Karpas-422 (cell line): ENCODE results near the gene PI4K2A. TPM values are rescaled to one million over a fixed set of nuclear protein-coding genes. Genes with fewer than 3 reads are reported as not detected.
A peak's percentile ranks its signal among the peaks of the same experiment; 100 is the strongest.

ENCODE experiments used
- DNase-seq: peaks from one replicate; pipeline ENCODE4 v3.0.0-alpha.2; 2015
- H2AFZ ChIP-seq: fragments of 200-600 bp; sonication (generic); 2 replicates; pipeline ENCODE4 v1.6.1; 2014; ENCODE audit warnings: antibody characterized with exemption, low read length, mixed read lengths
- H3K27ac ChIP-seq: fragments of 200-600 bp; sonication (generic); 2 replicates; pipeline ENCODE4 v1.5.1; 2014; ENCODE audit warnings: mild to moderate bottlenecking, low read length, moderate library complexity
- H3K27me3 ChIP-seq: fragments of 200-600 bp; sonication (generic); 2 replicates; pipeline ENCODE4 v1.6.1; 2014; ENCODE audit warnings: low read length, mixed read lengths
- H3K36me3 ChIP-seq: fragments of 200-600 bp; sonication (generic); 2 replicates; pipeline ENCODE4 v1.6.1; 2014; ENCODE audit warnings: low read length, mixed read lengths; ENCODE audit not compliant: insufficient read depth
- H3K4me1 ChIP-seq: fragments of 200-600 bp; sonication (generic); 2 replicates; pipeline ENCODE4 v1.6.1; 2014; ENCODE audit warnings: mild to moderate bottlenecking, low read length, mixed read lengths
- H3K4me2 ChIP-seq: fragments of 200-600 bp; sonication (generic); 2 replicates; pipeline ENCODE4 v1.6.1; 2014; ENCODE audit warnings: low read length, low read depth, mild to moderate bottlenecking; ENCODE audit not compliant: poor library complexity, severe bottlenecking
- H3K4me3 ChIP-seq: fragments of 200-600 bp; sonication (generic); 2 replicates; pipeline ENCODE4 v1.5.1; 2014; ENCODE audit warnings: mild to moderate bottlenecking, antibody characterized with exemption, low read length, mixed read lengths
- H3K79me2 ChIP-seq: fragments of 200-600 bp; sonication (generic); 2 replicates; pipeline ENCODE4 v1.6.1; 2014; ENCODE audit warnings: mild to moderate bottlenecking, low read length, mixed read lengths
- H3K9ac ChIP-seq: fragments of 200-600 bp; sonication (generic); 2 replicates; pipeline ENCODE4 v1.6.0; 2014; ENCODE audit warnings: low read length
- H3K9me2 ChIP-seq: fragments of 200-600 bp; sonication (generic), shearing (Covaris generic); replicated peaks from 2 replicates; pipeline ENCODE4 v1.6.0; 2014; ENCODE audit warnings: mild to moderate bottlenecking, low read length, moderate library complexity; ENCODE audit not compliant: insufficient read depth
- H3K9me3 ChIP-seq: fragments of 300-700, 200-600 bp; sonication (generic); 2 replicates; pipeline ENCODE4 v1.6.1; 2014; ENCODE audit warnings: low read length, mixed read lengths
- H4K20me1 ChIP-seq: fragments of 200-600 bp; sonication (generic); 2 replicates; pipeline ENCODE4 v1.6.1; 2014; ENCODE audit warnings: mild to moderate bottlenecking, antibody characterized with exemption, low read length, low read depth; ENCODE audit not compliant: insufficient read depth
- total RNA-seq: library from RNA; depleted of rRNA; stranded (reverse); fragments of >200 nt; shearing (Covaris generic); gene quantifications from 2 replicates; pipeline ENCODE4 v1.2.3, GENCODE V29; 2014; ENCODE audit warnings: low replicate concordance

PI4K2A gene
- total RNA-seq, 1 experiment from 2014 or later, result 4.4 TPM

DNA sequence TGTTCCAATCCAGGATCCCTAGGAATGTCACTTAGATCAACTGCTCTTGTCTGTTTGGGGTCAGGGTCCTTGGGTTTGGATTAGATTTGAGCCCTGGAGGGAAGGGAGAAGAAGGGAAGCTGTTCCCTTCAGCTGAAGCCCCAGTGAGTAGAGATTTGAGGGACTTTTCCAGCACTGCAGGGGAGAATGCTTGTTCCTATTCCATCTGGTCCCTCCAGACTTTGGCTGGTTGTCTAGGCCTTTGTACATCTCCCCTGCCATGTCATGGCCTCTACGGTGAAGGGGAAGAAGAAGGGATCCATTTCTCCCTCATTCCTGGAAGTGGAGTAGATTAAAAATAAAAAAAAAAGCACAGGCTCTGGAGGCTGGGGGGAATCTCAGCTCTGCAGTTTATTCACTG is 39.9 kb upstream of the PI4K2A start:
- Histone ChIP-seq H3K27me3 (no peaks in the 10 kb centered on the region), H3K36me3 (no peaks in the 10 kb centered on the region), H3K9ac (no peak overlapping the region), H3K27ac (no peak overlapping the region), H3K4me3 (no peak overlapping the region), H3K4me1 (no peaks in the 10 kb centered on the region), H3K4me2 (no peak overlapping the region), H3K79me2 (no peaks in the 10 kb centered on the region), H4K20me1 (no peaks in the 10 kb centered on the region), H3K9me2 (no peaks in the 10 kb centered on the region), H3K9me3 (no peaks in the 10 kb centered on the region), H2AFZ (no peak overlapping the region)
- no peak for DNase-seq

GRCh38 chr10:97601268-97602215 is 38.9 kb upstream of the PI4K2A start:
- Histone ChIP-seq H3K36me3 (no peaks in the 10 kb centered on the region), H3K9me3 (no peaks in the 10 kb centered on the region), H4K20me1 (no peaks in the 10 kb centered on the region), H3K9ac (no peak overlapping the region), H3K27ac (no peak overlapping the region), H2AFZ (no peak overlapping the region), H3K27me3 (no peaks in the 10 kb centered on the region), H3K4me1 (no peaks in the 10 kb centered on the region), H3K79me2 (no peaks in the 10 kb centered on the region), H3K9me2 (no peaks in the 10 kb centered on the region), H3K4me2 (no peak overlapping the region), H3K4me3 (no peak overlapping the region)
- DNase-seq, result no peak

GRCh38 chr10:97607095-97607636 is 33.3 kb upstream of the PI4K2A start:
- no peaks in the 10 kb centered on the region for H4K20me1 ChIP-seq
- no peak overlapping the region for H3K9ac ChIP-seq

GRCh38 chr10:97608991-97609561 is 31.4 kb upstream of the PI4K2A start:
- no peaks in the 10 kb centered on the region for H3K9me2 ChIP-seq
- no peak overlapping the region for H2AFZ ChIP-seq
- H3K9me3 ChIP-seq, result no peaks in the 10 kb centered on the region
- no peak overlapping the region for H3K27ac ChIP-seq
- H3K4me1 ChIP-seq, result no peaks in the 10 kb centered on the region; the same call in 1 of the 2 replicates
- H3K4me2 ChIP-seq, result no peak overlapping the region
- no peaks in the 10 kb centered on the region for H3K27me3 ChIP-seq
- H4K20me1 ChIP-seq, result no peaks in the 10 kb centered on the region
- H3K4me3 ChIP-seq, result no peak overlapping the region
- no peak for DNase-seq
- H3K79me2 ChIP-seq, result no peaks in the 10 kb centered on the region
- H3K36me3 ChIP-seq, result no peaks in the 10 kb centered on the region
- no peak overlapping the region for H3K9ac ChIP-seq

More at GRCh38 chr10:97607095-97607636, 33.3 kb upstream of the PI4K2A start:
- Histone ChIP-seq H3K9me2 (no peaks in the 10 kb centered on the region), H3K36me3 (no peaks in the 10 kb centered on the region), H3K4me3 (no peak overlapping the region), H3K27ac (no peak overlapping the region), H3K9me3 (no peaks in the 10 kb centered on the region), H3K79me2 (no peaks in the 10 kb centered on the region), H3K27me3 (no peaks in the 10 kb centered on the region), H3K4me1 (no peaks in the 10 kb centered on the region; the same call in 1 of the 2 replicates), H3K4me2 (no peak overlapping the region), H2AFZ (no peak overlapping the region)
- no peak for DNase-seq

DNA sequence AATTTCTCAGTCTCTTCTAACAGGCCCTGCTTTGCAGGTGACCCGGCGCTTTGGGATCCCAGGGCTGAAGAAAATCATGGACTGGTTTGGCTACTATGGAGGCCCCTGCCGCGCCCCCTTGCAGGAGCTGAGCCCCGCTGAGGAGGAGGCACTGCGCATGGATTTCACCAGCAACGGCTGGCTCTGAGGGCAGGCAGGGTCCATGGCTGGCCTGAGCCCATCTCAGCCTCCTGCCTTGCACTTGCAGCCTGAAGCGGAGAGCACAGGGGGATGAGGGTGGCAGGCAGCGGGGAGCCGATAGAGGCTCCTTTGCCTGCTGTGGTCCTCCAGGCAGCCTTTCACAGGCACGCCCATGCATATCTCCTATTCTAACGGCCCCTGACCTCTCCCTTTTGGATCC is 29.0 kb upstream of the PI4K2A start:
- no peaks in the 10 kb centered on the region for H3K27me3 ChIP-seq
- H3K9ac ChIP-seq, result no peak overlapping the region
- no peak overlapping the region for H3K27ac ChIP-seq
- H3K36me3 ChIP-seq, result no peaks in the 10 kb centered on the region
- no peak overlapping the region for H3K4me2 ChIP-seq
- no peak overlapping the region for H3K4me3 ChIP-seq
- no peaks in the 10 kb centered on the region for H4K20me1 ChIP-seq
- H3K4me1 ChIP-seq, result no peaks in the 10 kb centered on the region; the same call in 1 of the 2 replicates
- no peaks in the 10 kb centered on the region for H3K79me2 ChIP-seq
- H3K9me2 ChIP-seq, result no peaks in the 10 kb centered on the region
- no peak for DNase-seq
- no peak overlapping the region for H2AFZ ChIP-seq
- H3K9me3 ChIP-seq, result no peaks in the 10 kb centered on the region

- Histone ChIP-seq H3K4me1 (no peaks in the 10 kb centered on the region; the same call in 1 of the 2 replicates), H3K9me3 (no peaks in the 10 kb centered on the region), H3K4me2 (no peak overlapping the region), H3K27ac (no peak overlapping the region), H4K20me1 (no peaks in the 10 kb centered on the region), H3K9ac (no peak overlapping the region), H3K9me2 (no peaks in the 10 kb centered on the region), H3K79me2 (no peaks in the 10 kb centered on the region), H3K36me3 (no peaks in the 10 kb centered on the region), H3K27me3 (no peaks in the 10 kb centered on the region), H3K4me3 (no peak overlapping the region), H2AFZ (no peak overlapping the region)
- DNase-seq, result peak; percentile 62
Observed at GRCh38 chr10:97612386-97612785, 28.1 kb upstream of the PI4K2A start.

DNA sequence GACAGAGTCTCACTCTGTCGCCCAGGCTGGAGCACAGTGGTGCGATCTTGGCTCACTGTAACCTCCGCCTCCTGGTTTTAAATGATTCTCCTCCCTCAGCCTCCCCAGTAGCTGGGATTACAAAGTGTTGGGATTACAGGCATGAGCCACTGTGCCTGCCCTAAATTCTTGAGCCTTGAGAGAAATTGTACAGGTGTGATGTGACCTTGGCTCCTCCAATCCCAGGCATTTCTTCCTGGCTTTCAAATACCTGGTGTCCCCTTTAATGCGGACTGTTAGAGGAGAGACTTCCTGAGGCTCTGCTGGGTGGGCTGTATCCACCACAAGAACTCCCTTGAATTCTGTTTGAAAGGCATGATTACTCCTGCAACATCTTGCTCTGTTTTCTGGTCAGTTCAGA is 22.2 kb upstream of the PI4K2A start:
- no peaks in the 10 kb centered on the region for H4K20me1 ChIP-seq
- DNase-seq, result no peak
- H3K9me2 ChIP-seq, result no peaks in the 10 kb centered on the region
- no peak overlapping the region for H3K9ac ChIP-seq
- H3K4me2 ChIP-seq, result no peak overlapping the region
- H3K4me3 ChIP-seq, result no peak overlapping the region
- no peaks in the 10 kb centered on the region for H3K79me2 ChIP-seq
- H2AFZ ChIP-seq, result no peak overlapping the region
- no peak overlapping the region for H3K27ac ChIP-seq
- H3K4me1 ChIP-seq, result no peaks in the 10 kb centered on the region
- no peaks in the 10 kb centered on the region for H3K36me3 ChIP-seq
- H3K27me3 ChIP-seq, result no peaks in the 10 kb centered on the region
- H3K9me3 ChIP-seq, result no peaks in the 10 kb centered on the region

- no peak overlapping the region for H3K4me2 ChIP-seq
- H3K27me3 ChIP-seq, result no peaks in the 10 kb centered on the region
Observed at GRCh38 chr10:97618733-97619132, 21.7 kb upstream of the PI4K2A start.

More at GRCh38 chr10:97618733-97619132, 21.7 kb upstream of the PI4K2A start:
- DNase-seq, result no peak
- H3K9me2 ChIP-seq, result no peaks in the 10 kb centered on the region
- no peak overlapping the region for H3K9ac ChIP-seq
- H3K9me3 ChIP-seq, result no peaks in the 10 kb centered on the region
- no peak overlapping the region for H2AFZ ChIP-seq
- no peaks in the 10 kb centered on the region for H3K4me1 ChIP-seq
- no peak overlapping the region for H3K4me3 ChIP-seq
- no peak overlapping the region for H3K27ac ChIP-seq
- H3K36me3 ChIP-seq, result no peaks in the 10 kb centered on the region
- no peaks in the 10 kb centered on the region for H3K79me2 ChIP-seq
- no peaks in the 10 kb centered on the region for H4K20me1 ChIP-seq
